ENCODE results near the gene PRELID3B.

The PRELID3B gene

DNA sequence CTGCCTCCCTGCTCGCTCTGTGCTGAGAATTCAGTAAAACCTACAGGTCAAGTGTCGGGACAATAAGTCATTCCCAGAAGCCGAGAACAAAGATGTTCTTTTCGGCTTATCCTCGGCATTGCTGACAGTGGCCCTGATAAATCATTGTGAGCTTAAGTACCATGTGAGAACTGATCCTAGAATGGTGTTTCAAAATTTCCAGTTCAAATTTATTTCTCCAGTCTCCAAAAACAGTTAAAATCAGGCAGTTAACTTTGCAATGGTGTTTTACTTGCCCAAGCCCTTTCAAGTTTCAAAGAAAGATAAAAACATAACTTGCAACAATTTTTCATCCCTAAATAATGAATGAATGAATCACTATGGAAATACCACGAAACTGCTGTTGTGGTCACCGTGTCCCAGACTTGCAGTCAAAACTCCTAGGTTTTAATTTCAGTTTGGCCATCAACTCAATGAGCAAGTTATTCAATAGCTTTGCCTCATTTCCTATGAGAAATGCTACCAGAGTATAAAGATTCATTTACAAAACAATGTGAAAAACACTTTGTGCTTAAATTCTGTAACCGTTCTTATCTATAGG lies 14.8 kb downstream of the PRELID3B start:
- Histone ChIP-seq H3K9me3 (no peaks in the 10 kb centered on the region), H3K36me3 (peaks cover 78% of the 10 kb centered on the region), H3K4me1 (peaks cover 2% of the 10 kb centered on the region; the same call in 1 of the 2 replicates), H3K27me3 (no peaks in the 10 kb centered on the region), H3K4me3 (ENCODE audit: low read depth, low read length) (no peak overlapping the region)
- TF ChIP-seq, protein P1, sequence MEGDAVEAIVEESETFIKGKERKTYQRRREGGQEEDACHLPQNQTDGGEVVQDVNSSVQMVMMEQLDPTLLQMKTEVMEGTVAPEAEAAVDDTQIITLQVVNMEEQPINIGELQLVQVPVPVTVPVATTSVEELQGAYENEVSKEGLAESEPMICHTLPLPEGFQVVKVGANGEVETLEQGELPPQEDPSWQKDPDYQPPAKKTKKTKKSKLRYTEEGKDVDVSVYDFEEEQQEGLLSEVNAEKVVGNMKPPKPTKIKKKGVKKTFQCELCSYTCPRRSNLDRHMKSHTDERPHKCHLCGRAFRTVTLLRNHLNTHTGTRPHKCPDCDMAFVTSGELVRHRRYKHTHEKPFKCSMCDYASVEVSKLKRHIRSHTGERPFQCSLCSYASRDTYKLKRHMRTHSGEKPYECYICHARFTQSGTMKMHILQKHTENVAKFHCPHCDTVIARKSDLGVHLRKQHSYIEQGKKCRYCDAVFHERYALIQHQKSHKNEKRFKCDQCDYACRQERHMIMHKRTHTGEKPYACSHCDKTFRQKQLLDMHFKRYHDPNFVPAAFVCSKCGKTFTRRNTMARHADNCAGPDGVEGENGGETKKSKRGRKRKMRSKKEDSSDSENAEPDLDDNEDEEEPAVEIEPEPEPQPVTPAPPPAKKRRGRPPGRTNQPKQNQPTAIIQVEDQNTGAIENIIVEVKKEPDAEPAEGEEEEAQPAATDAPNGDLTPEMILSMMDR (IDR thresholded peaks at IDR 0.05; ENCODE audit: low read depth, low read length), result no peak
- no peak for DNase-seq

DNA sequence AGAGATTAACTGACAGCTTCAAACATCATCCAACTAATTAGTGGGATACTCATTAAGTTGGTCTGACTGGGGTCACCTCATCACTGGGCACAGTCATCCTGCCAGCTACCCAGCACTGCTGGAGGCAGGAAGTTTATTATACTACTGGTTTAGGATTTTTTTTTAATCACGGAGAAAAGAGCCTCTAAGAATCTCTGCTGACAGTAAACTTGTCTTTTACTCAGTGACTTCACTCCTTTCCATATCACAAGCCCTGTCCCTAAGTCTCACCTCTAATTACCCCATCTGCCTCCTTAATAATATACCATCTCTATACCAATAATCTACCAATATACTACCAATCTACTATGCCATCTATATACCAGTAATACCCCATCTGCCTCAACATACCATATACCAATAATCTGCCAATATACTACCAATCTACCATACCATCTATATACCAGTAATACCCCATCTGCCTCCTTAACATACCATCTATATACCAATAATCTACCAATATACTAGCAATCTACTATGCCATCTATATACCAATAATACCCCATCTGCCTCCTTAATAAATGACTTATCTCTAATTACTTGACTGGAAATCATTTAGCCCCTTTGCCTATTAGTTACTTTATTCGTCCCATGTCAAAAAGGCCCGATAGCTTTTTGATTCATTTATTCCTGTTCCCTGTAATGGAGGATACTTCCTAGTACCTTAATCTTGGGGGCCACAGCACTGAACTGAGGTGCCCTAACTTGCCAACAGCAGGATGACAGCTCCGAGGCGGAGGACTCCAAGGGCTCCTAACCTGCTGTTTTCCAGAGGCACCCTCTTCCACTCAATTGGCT lies 15.5 kb downstream of the PRELID3B start:
- Histone ChIP-seq H3K27me3 (no peaks in the 10 kb centered on the region), H3K4me3 (ENCODE audit: low read depth, low read length) (no peak overlapping the region), H3K4me1 (peaks cover 2% of the 10 kb centered on the region; the same call in 1 of the 2 replicates), H3K36me3 (peaks cover 83% of the 10 kb centered on the region), H3K9me3 (no peaks in the 10 kb centered on the region)
- TF ChIP-seq, protein P1 (IDR thresholded peaks at IDR 0.05; ENCODE audit: low read depth, low read length), result no peak
- DNase-seq, result no peak

DNA sequence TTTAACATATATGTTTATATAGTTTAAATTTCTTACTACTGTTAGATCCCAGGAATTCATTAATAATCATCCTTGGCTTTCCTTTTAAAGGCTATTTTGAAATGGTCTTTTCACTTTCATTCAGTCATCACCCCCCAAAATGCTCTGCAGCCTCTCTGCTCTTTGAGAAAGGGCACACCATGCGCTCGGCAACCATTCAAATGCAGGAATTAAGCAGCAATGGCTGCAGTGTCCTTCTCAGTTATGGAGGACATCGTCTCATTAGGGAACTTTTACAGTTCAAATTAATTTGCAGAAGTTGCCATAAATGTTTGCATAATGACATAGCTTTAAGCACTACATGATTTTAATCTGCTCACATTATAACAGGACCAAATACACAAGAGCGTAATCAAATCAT lies 17.1 kb downstream of the PRELID3B start:
- Histone ChIP-seq H3K36me3 (peaks cover 76% of the 10 kb centered on the region), H3K4me1 (peaks cover 8% of the 10 kb centered on the region; the same call in 1 of the 2 replicates), H3K4me3 (ENCODE audit: low read depth, low read length) (no peak overlapping the region), H3K27me3 (no peaks in the 10 kb centered on the region), H3K9me3 (no peaks in the 10 kb centered on the region)
- TF ChIP-seq, protein P1 (IDR thresholded peaks at IDR 0.05; ENCODE audit: low read depth, low read length), result no peak
- no peak for DNase-seq

DNA sequence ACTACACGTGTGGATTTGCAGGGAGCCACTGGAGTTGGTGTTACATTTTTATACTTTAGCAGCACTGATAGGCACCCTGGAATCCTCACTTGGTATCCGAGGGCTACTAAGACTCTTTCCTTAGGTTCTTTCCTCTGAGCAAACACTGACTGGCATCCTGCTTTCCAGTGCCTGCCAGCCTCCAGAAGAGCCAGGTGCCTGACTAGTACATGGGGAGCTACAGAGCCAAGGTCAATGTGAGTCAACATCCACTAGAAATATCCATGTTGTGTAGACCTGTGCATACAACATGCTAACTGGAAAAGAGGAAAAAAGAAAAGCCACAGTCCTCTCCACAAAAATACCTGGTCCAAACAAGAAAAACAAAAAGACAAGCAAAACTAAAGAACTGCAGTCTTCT lies 17.5 kb downstream of the PRELID3B start:
- H3K4me3 ChIP-seq (ENCODE audit: low read depth, low read length), result no peak overlapping the region
- H3K36me3 ChIP-seq, result peaks cover 72% of the 10 kb centered on the region
- peaks cover 6% of the 10 kb centered on the region; the same call in 1 of the 2 replicates for H3K4me1 ChIP-seq
- H3K27me3 ChIP-seq, result no peaks in the 10 kb centered on the region
- no peaks in the 10 kb centered on the region for H3K9me3 ChIP-seq
- DNase-seq, result no peak
- TF ChIP-seq, protein P1 (IDR thresholded peaks at IDR 0.05; ENCODE audit: low read depth, low read length), result no peak

DNA sequence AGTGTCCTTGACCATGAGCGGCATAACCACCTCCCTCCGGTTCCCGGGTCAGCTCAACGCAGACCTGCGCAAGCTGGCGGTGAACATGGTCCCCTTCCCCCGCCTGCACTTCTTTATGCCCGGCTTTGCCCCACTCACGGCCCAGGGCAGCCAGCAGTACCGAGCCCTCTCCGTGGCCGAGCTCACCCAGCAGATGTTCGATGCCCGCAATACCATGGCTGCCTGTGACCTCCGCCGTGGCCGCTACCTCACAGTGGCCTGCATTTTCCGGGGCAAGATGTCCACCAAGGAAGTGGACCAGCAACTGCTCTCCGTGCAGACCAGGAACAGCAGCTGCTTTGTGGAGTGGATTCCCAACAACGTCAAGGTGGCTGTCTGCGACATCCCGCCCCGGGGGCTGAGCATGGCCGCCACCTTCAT lies 18.5 kb downstream of the PRELID3B start:
- DNase-seq, result no peak
- H3K4me1 ChIP-seq, result peaks cover 6% of the 10 kb centered on the region; the same call in 1 of the 2 replicates
- no peak overlapping the region for H3K4me3 ChIP-seq (ENCODE audit: low read depth, low read length)
- H3K9me3 ChIP-seq, result no peaks in the 10 kb centered on the region
- TF ChIP-seq, protein P1 (IDR thresholded peaks at IDR 0.05; ENCODE audit: low read depth, low read length), result no peak
- no peaks in the 10 kb centered on the region for H3K27me3 ChIP-seq
- peaks cover 62% of the 10 kb centered on the region for H3K36me3 ChIP-seq

DNA sequence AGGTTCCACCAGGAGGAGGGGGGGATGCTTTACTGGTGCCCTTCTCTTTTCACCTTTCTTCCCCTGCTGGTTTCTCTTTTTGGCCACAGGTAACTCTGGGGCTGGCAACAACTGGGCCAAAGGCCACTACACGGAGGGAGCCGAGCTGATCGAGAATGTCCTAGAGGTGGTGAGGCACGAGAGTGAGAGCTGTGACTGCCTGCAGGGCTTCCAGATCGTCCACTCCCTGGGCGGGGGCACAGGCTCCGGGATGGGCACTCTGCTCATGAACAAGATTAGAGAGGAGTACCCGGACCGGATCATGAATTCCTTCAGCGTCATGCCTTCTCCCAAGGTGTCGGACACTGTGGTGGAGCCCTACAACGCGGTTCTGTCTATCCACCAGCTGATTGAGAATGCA lies 19.0 kb downstream of the PRELID3B start:
- DNase-seq, result no peak
- H3K9me3 ChIP-seq, result no peaks in the 10 kb centered on the region
- H3K27me3 ChIP-seq, result no peaks in the 10 kb centered on the region
- peaks cover 57% of the 10 kb centered on the region for H3K36me3 ChIP-seq
- H3K4me1 ChIP-seq, result peaks cover 6% of the 10 kb centered on the region; the same call in 1 of the 2 replicates
- TF ChIP-seq, protein P1 (IDR thresholded peaks at IDR 0.05; ENCODE audit: low read depth, low read length), result no peak
- no peak overlapping the region for H3K4me3 ChIP-seq (ENCODE audit: low read depth, low read length)

Data from BE2C (cell line).